HG03095 (cell line): Measurements from ENCODE around the gene OPRM1.

ENCODE experiments used
- ATAC-seq: cut with Tn5 transposase; IDR thresholded peaks from one replicate; pipeline ENCODE4 v1.9.1; 2021; ENCODE audit warnings: moderate library complexity; ENCODE audit not compliant: unreplicated experiment

Gene OPRM1

DNA sequence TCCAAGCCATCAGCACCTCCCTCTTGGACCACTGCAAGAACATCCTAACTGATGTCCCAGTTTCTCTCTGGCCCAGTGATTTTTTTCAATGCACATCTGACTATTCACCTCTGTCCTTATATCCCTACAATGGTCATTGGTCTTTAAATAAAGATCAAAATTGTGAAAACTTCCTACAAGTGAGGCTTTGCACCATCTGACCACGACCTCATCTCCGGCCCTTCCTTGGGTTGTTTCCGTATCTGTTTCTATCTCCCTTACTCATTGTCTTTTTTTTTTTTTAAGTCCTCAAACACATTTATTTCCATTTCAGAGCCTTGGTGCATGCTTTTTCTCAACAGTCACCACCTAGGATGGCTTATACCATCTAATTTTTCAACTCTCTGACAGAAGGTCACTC is 229.4 kb downstream of the OPRM1 start:
- ATAC-seq = no peak

DNA sequence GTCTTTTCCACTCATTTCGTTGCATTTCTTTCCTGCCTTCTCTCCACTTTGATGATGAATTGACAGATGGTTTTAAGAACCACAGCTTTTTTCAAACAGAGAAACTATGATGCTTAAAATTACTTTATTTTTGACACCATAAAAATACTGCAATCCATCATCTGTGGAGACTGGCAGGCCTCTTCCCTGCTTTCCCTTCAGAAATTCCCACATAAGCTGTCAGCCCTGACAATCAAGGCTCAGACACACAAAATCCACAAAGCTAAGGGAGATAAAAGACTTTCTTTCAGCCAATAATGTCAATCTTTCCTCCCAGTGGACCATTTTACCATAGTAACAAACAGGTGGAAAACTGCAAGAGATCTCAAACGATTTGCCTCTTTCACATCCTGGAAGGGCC is 235.1 kb downstream of the OPRM1 start:
- no peak for ATAC-seq

DNA sequence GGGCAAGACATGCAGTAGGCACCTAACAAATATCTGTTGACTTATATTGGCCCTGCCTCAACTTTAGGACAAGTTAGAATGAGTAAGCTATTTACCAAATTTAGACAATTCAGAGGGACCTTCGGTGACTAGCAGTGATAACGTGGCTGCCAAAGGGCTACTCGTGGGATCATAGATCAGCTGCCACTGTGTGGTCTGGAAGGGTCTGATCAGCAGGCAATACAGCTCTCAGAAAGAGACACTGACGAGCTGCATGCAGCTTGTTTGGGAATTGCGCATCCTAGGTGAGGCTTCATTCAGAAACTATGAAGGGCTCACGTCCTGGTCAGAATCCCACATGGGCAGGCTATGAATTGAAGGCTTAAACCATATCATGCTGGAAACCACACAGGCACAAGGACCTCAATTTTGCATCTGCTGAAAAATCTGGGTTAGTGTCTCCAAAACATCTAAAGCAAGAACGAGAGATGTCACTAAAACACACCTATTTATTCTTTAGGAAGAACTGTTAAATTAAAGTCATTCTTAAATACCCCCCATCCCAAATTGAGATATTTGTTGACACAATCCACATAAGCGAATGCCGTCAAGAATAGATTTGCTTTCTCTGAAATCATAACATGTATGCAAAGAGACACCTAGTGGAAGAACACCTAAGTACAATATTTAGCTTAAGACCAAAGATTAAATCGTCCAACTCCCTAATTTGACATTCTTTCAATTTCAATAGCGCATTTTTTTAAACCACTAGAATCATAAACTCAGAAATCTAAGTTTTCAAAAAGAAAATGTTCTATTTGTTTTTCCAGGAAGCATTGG is 238.0 kb downstream of the OPRM1 start:
- no peak for ATAC-seq

DNA sequence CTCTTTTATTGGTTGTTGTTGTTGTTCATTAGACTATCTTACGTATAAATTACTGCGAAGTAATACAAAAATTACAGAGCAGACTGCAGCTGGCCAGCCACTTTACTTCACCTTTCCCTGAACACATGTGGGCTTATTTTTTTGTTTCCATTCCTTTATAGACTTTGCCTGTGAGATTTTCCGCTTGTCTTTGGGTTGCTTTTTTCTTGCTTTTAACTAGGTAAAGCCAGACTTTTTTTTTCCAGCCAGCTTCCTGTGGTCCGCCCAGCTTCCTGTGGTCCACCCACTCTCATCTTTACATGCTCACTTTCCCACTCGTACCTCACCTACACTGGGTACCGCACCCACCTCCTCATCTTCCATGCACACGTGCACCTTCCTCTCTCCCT is 238.6 kb downstream of the OPRM1 start:
- no peak for ATAC-seq

DNA sequence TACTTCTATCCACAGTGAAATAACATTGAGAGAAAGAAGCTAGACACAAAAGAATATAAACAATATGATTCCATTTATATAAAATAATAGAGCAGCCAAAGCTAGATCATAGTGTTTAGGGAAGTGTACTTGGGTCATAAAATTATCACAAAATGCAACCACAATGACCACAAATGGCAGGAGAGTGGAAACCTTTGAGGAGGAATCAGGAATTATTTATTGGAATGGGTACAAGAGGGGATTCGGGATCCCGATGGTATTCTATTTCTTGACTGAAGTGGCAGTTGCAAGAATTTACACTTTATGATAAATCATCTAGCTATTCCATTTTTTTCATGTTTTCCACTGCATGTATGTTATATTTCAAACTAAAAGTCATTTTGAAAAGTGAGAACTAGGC is 241.5 kb downstream of the OPRM1 start:
- ATAC-seq = no peak

DNA sequence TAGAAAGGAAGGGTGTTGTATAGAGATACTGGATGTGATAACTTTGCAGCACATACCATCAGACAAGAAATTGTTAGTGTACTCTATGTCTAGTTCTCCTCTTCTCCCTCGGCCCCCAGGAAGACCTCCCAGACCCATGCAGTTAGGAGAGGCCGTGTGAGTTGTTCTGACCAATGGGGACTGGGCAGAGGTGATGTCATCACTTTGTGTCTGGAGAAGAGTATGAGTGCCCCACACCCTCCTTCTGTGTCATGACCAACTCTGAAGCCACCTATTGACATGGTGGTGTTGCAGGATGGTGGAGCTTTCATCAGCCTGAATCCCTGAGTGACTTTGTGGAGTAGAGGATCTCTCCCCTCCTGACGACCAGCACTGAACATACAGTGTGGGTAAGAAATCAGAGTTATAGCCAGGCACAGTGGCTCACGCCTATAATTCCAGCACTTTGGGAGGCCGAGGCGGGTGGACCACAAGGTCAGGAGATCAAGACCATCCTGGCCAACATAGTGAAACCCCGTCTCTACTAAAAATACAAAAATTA is 245.3 kb downstream of the OPRM1 start:
- no peak for ATAC-seq

DNA sequence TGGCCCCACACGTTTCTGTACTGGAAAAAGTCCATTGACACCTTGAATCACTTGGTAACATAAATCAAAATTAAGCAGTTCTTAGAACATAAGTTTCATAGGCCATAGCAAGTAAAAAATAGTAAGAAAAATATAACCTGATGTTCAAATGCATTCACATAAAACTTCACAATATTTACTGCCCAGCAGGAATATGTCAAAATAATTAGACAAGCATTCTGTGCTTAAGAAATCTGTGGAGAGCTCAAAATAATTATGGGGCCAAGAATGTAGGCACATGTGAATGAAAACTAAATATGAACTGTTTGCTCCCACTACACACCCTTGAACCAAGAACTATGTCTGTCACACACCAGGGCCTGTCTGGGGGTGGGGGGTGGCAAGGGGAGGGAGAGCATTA is 246.8 kb downstream of the OPRM1 start:
- ATAC-seq = no peak

DNA sequence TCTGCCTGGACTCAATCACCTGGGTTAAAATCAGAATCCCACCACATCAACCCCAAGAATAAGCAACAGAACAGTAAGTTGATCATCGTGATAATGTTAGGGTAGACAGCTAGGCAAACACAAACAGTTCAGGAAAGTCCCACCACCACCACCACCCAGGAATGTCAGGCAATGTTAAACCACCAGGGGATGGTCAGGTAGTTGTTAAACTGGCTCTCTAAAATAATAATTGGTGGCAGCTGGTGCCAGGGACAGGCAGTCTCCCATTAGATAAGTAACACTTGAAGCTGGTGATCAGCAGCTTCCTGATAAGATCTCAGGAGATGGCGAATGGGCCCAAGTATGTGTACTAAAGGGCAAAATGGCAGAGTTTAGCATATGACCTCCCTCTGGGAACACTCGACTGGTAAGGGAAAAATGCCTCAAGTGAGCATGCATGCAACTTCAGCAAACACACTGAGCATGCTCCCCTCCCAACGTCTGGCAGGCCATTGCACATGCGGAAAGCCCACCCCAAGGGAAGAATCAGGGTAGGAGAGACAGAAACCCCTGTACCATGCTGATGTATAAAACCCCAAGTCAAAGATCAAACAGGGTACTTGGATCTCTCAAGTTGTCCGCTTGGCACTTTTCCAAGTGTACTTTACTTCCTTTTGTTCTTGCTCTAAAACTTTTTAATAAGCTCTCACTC is 250.9 kb downstream of the OPRM1 start:
- no peak for ATAC-seq

DNA sequence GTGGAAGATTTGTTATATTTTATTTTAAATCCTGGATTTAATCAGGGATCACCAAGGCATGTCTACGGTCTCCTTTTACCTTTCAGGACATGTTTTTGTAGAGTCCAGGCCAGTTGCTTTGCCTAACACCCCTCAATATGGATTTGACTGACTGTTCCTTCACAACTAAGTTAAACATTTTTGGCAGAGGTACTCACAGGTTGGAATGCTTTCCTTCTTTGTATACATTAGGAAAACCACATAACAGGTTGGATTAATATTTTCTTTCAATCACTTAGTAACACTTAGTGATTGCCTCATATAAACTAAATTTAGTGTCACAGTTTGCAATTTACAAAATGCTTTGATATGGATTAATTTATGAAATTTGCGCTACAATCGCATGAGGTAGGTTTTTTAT is 253.0 kb downstream of the OPRM1 start:
- ATAC-seq = no peak

DNA sequence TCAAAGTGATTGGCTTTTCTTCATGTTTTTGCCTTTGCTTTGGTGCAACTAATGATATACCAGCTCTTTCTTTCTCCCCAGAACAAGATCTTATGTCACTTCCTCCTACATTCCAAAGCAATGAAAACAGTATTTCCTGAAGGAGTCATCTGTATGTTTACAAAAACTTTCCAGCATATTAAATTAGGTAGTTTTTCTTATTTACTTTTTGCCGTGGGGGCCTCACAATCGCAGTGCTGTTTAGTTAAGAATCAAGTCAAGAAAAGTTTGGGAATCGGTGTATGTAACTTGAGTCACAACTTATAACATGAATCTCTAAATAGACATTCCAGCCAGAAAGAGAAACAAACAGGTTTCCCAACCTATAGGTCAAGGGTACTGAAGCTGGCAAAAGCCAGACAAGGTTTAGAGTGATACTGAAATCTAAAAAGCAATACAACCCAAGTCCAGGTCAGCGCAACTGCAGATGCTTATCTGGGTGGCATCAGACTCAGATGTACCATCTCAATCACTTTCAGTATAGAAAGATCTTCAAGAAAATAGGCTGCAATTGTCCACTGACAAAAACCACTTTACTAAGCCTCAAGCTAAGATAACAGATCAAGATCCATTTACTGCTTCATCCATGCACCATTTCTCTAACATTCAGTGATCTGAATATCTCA is 253.9 kb downstream of the OPRM1 start:
- no peak for ATAC-seq

DNA sequence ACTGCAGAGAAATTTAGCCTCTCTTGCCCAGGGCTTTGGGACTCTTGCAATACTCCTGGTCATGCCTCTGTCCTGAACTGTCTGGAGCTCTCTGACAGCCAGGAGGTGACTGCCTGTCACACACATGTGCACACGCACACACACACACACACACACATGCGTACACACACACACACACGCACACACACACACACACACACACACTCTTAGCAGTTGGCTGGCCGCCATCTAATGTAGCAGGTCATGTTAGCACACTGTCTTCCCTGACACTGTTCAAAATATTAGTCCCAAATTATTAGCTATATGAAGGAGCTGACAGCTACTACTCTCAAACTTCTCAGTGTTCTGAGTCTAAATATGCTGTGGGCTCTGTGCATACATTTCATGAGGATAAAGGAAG is 256.7 kb downstream of the OPRM1 start:
- ATAC-seq = no peak
